GM23338 (cell line): ENCODE measurements around the gene CAMTA1. TPM values are rescaled to one million over a fixed set of nuclear protein-coding genes. Genes with fewer than 3 reads are reported as not detected.

Source experiments
- ATAC-seq: fragments of 200-7000 bp; cut with Tn5 transposase; 3 replicates; pipeline ENCODE4 v1.9.1; 2020
- DNase-seq: peaks from one replicate; pipeline ENCODE4 v3.0.0-alpha.2; 2015; ENCODE audit warnings: low spot score
- H2AFZ ChIP-seq: fragments of 200-600 bp; sonication (generic); 2 replicates; pipeline ENCODE4 v1.8.0; 2016; ENCODE audit warnings: antibody characterized with exemption, mild to moderate bottlenecking, moderate library complexity
- H3F3A ChIP-seq: fragments of 200-600 bp; sonication (generic); replicated peaks from 2 replicates; pipeline ENCODE4 v1.8.0; 2017; ENCODE audit warnings: antibody characterized with exemption, mixed run types, low read depth
- H3K27ac ChIP-seq: fragments of 200-600 bp; sonication (generic); 2 replicates; pipeline ENCODE4 v1.6.1; 2016; ENCODE audit warnings: low read depth
- H3K27me3 ChIP-seq: fragments of 200-600 bp; sonication (generic); 2 replicates; pipeline ENCODE4 v1.8.0; 2016; ENCODE audit warnings: mild to moderate bottlenecking, mixed run types, moderate library complexity; ENCODE audit not compliant: insufficient read depth
- H3K36me3 ChIP-seq: fragments of 200-600 bp; sonication (generic); 2 replicates; pipeline ENCODE4 v1.8.0; 2016; ENCODE audit warnings: mild to moderate bottlenecking; ENCODE audit not compliant: insufficient read depth
- H3K4me1 ChIP-seq: fragments of 200-600 bp; sonication (generic); 2 replicates; pipeline ENCODE4 v1.8.0; 2016; ENCODE audit warnings: mild to moderate bottlenecking, moderate library complexity; ENCODE audit not compliant: insufficient read depth
- H3K4me2 ChIP-seq: fragments of 200-600 bp; sonication (generic); 2 replicates; pipeline ENCODE4 v1.7.1; 2017; ENCODE audit warnings: mixed run types
- H3K4me3 ChIP-seq: fragments of 200-600 bp; sonication (generic); 2 replicates; pipeline ENCODE4 v1.6.1; 2016; ENCODE audit warnings: mixed run types
- H3K79me2 ChIP-seq: fragments of 200-600 bp; sonication (generic); replicated peaks from 2 replicates; pipeline ENCODE4 v1.8.0; 2017; ENCODE audit warnings: mild to moderate bottlenecking; ENCODE audit not compliant: insufficient read depth
- H3K9me2 ChIP-seq: fragments of 200-600 bp; sonication (generic); 2 replicates; pipeline ENCODE4 v1.8.0; 2017; ENCODE audit not compliant: insufficient read depth
- H4K20me1 ChIP-seq: fragments of 200-600 bp; sonication (generic); replicated peaks from 2 replicates; pipeline ENCODE4 v1.8.0; 2017; ENCODE audit warnings: mild to moderate bottlenecking; ENCODE audit not compliant: insufficient read depth
- H3K27ac Mint-ChIP-seq: 2 replicates; pipeline ENCODE4 v1.8.0; 2020; ENCODE audit warnings: inconsistent platforms, mild to moderate bottlenecking, moderate library complexity, mixed read lengths
- H3K27me3 Mint-ChIP-seq: 3 replicates; pipeline ENCODE4 v1.8.0; 2022; ENCODE audit warnings: low read depth, mild to moderate bottlenecking, moderate library complexity, mixed read lengths, inconsistent platforms; ENCODE audit not compliant: insufficient read depth, poor library complexity
- H3K36me3 Mint-ChIP-seq: 3 replicates; pipeline ENCODE4 v1.8.0; 2021; ENCODE audit warnings: low read depth, mild to moderate bottlenecking, inconsistent platforms, moderate library complexity, mixed read lengths
- H3K4me1 Mint-ChIP-seq: 3 replicates; pipeline ENCODE4 v1.8.0; 2020; ENCODE audit warnings: mild to moderate bottlenecking, inconsistent platforms, mixed read lengths
- H3K4me3 Mint-ChIP-seq: 3 replicates; pipeline ENCODE4 v1.8.0; 2021; ENCODE audit warnings: moderate library complexity, mild to moderate bottlenecking, inconsistent platforms, mixed read lengths
- H3K9me3 Mint-ChIP-seq: 3 replicates; pipeline ENCODE4 v1.8.0; 2020; ENCODE audit warnings: moderate library complexity, mild to moderate bottlenecking, inconsistent platforms, mixed read lengths
- EZH2 ChIP-seq: fragments of 200-600 bp; sonication (generic); IDR thresholded peaks from one replicate; pipeline ENCODE4 v1.8.0; 2017; ENCODE audit warnings: antibody characterized with exemption, mild to moderate bottlenecking, low read depth; ENCODE audit not compliant: unreplicated experiment
- EZH2phosphoT487 ChIP-seq: fragments of 200-600 bp; sonication (generic); IDR thresholded peaks from one replicate; pipeline ENCODE4 v1.8.1; 2018; ENCODE audit warnings: antibody characterized with exemption; ENCODE audit not compliant: unreplicated experiment
- JUNB ChIP-seq: IDR thresholded peaks from one replicate; pipeline ENCODE4 v1.6.1; 2016; ENCODE audit warnings: antibody characterized with exemption; ENCODE audit not compliant: unreplicated experiment
- NANOG ChIP-seq: IDR thresholded peaks from 2 replicates; pipeline ENCODE4 v1.6.1; 2016; ENCODE audit warnings: antibody characterized with exemption, borderline replicate concordance
- STAT1 ChIP-seq: IDR thresholded peaks from one replicate; pipeline ENCODE4 v1.6.1; 2016; ENCODE audit warnings: antibody characterized with exemption; ENCODE audit not compliant: unreplicated experiment
- ZNF114 ChIP-seq: fragments of 250-450 bp; sonication (Bioruptor Pico); IDR thresholded peaks from 2 replicates; pipeline ENCODE4 v1.5.0; 2020; ENCODE audit warnings: mild to moderate bottlenecking, moderate library complexity
- ZNF331 ChIP-seq: fragments of 250-450 bp; sonication (Bioruptor Pico); IDR thresholded peaks from 2 replicates; pipeline ENCODE4 v1.5.0; 2020; ENCODE audit warnings: low read depth, mild to moderate bottlenecking, moderate library complexity
- ZNF462 ChIP-seq: fragments of 250-450 bp; sonication (Bioruptor Pico); IDR thresholded peaks from 2 replicates; pipeline ENCODE4 v1.5.0; 2020; ENCODE audit warnings: mild to moderate bottlenecking, moderate library complexity
- polyA plus RNA-seq: library from polyadenylated mRNA; unstranded; fragments of >200 nt; fragmentation: Nextera tagmentation; extraction: Ambion mirVana; gene quantifications from 2 replicates; pipeline ENCODE4 v1.2.1, GENCODE V29; 2016
- total RNA-seq: library from RNA; depleted of rRNA; stranded (reverse); fragments of >200 nt; shearing (Covaris generic); gene quantifications from 2 replicates; pipeline ENCODE4 v1.2.3, GENCODE V29; 2014

Gene CAMTA1
- total and polyA plus RNA-seq, 2 experiments from 2014 or later, result 115 to 519 TPM

GRCh38 chr1:6905331-6905730 is 120.1 kb downstream of the CAMTA1 start:
- peaks cover 12% of the 10 kb centered on the region for H3K4me1 ChIP-seq
- no peaks in the 10 kb centered on the region for H3K36me3 Mint-ChIP-seq
- H3K9me2 ChIP-seq, result 0 out of 2 replicates have a peak, but pooled peaks cover 4% of the 10 kb centered on the region
- no peaks in the 10 kb centered on the region for H3K36me3 ChIP-seq
- no peaks in the 10 kb centered on the region for H3F3A ChIP-seq
- H2AFZ ChIP-seq, result no peak overlapping the region
- no peaks in the 10 kb centered on the region for H3K9me3 Mint-ChIP-seq
- no peaks in the 10 kb centered on the region for H4K20me1 ChIP-seq
- no peak overlapping the region for H3K27ac ChIP-seq
- H3K4me3 ChIP-seq, result no peak overlapping the region
- peaks cover 38% of the 10 kb centered on the region for H3K4me1 Mint-ChIP-seq
- H3K4me3 Mint-ChIP-seq, result no peak overlapping the region
- H3K27me3 ChIP-seq, result no peaks in the 10 kb centered on the region
- no peak for DNase-seq
- ATAC-seq, result peak; percentile 20
- TF ChIP-seq EZH2 (no peak), ZNF331 (no peak), ZNF114 (CRISPR knock-in tag) (no peak), NANOG (no peak), STAT1 (no peak), JUNB (no peak), EZH2phosphoT487 (no peak), ZNF462 (CRISPR knock-in tag) (no peak)
- H3K4me2 ChIP-seq, result no peak overlapping the region
- peaks cover 13% of the 10 kb centered on the region for H3K27me3 Mint-ChIP-seq
- no peaks in the 10 kb centered on the region for H3K79me2 ChIP-seq
- no peak overlapping the region; the same call in 1 of the 2 replicates for H3K27ac Mint-ChIP-seq
